HepG2 (cell line): ENCODE results near the gene CRLF1.

Experiments used
- EZH2 ChIP-seq: conservative IDR thresholded peaks from 2 replicates; pipeline ENCODE4 v1.6.1; 2012; ENCODE audit warnings: mild to moderate bottlenecking, low read depth, low read length, moderate library complexity
- FOSL1 ChIP-seq: sonication (generic); formaldehyde crosslinking; IDR thresholded peaks from 2 replicates; pipeline ENCODE4 v1.9.0; 2021; ENCODE audit warnings: missing genetic modification reagents, borderline replicate concordance
- ZNF317 ChIP-seq: sonication (generic); formaldehyde crosslinking; IDR thresholded peaks from 2 replicates; pipeline ENCODE4 v1.5.0; 2020; ENCODE audit warnings: mild to moderate bottlenecking, missing genetic modification reagents
- TF ChIP-seq, protein P1 (sequence below): sonication (generic); formaldehyde crosslinking; IDR thresholded peaks from 2 replicates; pipeline ENCODE4 v1.4.0; 2020; ENCODE audit warnings: missing genetic modification reagents

DNA sequence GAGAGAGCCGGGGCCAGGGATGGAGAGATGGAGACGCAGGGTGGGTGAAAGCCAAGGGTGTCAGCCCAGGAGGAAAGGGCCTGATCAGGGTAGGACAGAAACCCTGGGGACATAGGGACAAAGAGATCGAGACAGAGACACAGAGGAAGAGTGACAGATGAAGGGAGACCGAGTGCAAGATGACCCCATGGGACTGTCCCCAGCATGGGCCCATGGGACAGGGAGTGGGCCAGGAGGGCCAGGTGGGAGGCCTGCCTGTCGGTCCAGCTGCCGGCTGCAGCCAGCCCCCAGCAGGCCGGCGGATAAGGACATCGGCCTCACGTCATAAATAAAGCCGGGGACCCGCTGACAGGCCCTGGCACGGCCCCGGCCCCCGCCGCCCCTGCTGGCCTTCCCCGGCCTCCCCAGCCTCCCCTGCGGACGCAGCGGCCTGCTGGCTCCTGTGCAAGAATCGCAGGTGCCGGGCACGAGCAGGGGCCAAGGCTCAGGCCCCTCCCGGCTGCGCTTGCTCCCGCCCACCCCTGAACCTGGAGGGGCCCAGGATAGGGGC, 11.7 kb downstream of the CRLF1 start:
- TF ChIP-seq, protein P1, sequence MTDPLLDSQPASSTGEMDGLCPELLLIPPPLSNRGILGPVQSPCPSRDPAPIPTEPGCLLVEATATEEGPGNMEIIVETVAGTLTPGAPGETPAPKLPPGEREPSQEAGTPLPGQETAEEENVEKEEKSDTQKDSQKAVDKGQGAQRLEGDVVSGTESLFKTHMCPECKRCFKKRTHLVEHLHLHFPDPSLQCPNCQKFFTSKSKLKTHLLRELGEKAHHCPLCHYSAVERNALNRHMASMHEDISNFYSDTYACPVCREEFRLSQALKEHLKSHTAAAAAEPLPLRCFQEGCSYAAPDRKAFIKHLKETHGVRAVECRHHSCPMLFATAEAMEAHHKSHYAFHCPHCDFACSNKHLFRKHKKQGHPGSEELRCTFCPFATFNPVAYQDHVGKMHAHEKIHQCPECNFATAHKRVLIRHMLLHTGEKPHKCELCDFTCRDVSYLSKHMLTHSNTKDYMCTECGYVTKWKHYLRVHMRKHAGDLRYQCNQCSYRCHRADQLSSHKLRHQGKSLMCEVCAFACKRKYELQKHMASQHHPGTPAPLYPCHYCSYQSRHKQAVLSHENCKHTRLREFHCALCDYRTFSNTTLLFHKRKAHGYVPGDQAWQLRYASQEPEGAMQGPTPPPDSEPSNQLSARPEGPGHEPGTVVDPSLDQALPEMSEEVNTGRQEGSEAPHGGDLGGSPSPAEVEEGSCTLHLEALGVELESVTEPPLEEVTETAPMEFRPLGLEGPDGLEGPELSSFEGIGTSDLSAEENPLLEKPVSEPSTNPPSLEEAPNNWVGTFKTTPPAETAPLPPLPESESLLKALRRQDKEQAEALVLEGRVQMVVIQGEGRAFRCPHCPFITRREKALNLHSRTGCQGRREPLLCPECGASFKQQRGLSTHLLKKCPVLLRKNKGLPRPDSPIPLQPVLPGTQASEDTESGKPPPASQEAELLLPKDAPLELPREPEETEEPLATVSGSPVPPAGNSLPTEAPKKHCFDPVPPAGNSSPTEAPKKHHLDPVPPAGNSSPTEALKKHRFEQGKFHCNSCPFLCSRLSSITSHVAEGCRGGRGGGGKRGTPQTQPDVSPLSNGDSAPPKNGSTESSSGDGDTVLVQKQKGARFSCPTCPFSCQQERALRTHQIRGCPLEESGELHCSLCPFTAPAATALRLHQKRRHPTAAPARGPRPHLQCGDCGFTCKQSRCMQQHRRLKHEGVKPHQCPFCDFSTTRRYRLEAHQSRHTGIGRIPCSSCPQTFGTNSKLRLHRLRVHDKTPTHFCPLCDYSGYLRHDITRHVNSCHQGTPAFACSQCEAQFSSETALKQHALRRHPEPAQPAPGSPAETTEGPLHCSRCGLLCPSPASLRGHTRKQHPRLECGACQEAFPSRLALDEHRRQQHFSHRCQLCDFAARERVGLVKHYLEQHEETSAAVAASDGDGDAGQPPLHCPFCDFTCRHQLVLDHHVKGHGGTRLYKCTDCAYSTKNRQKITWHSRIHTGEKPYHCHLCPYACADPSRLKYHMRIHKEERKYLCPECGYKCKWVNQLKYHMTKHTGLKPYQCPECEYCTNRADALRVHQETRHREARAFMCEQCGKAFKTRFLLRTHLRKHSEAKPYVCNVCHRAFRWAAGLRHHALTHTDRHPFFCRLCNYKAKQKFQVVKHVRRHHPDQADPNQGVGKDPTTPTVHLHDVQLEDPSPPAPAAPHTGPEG, result no peak
- TF ChIP-seq EZH2, result no peak
- no peak for TF ChIP-seq FOSL1 (CRISPR knock-in tag)
- no peak for TF ChIP-seq ZNF317 (CRISPR knock-in tag)
